Mesenchymal stem cell (in vitro differentiated cells and primary cell): ENCODE data around the gene SCAF11.
A peak's percentile ranks its signal among the peaks of the same experiment; 100 is the strongest.

Source experiments
- DNase-seq: peaks from one replicate; pipeline ENCODE4 v3.0.0-alpha.2; 2013
- H2AFZ ChIP-seq: one replicate; pipeline ENCODE4 v1.6.1; 2013; ENCODE audit warnings: low read depth, mild to moderate bottlenecking, control low read depth, inconsistent platforms, low read length, moderate library complexity
- H2AK5ac ChIP-seq: 2 replicates; pipeline ENCODE4 v1.6.1; 2013; ENCODE audit warnings: low read length, moderate library complexity, mild to moderate bottlenecking, inconsistent platforms; ENCODE audit not compliant: severe bottlenecking
- H2BK120ac ChIP-seq: one replicate; pipeline ENCODE4 v1.6.1; 2013; ENCODE audit warnings: low read depth, mild to moderate bottlenecking, inconsistent platforms, low read length, moderate library complexity
- H2BK12ac ChIP-seq, 2 experiments: one replicate each; pipeline ENCODE4 v1.6.1; 2013; ENCODE audit warnings: inconsistent platforms in 2 of 2, low read length in 2 of 2, mild to moderate bottlenecking in 2 of 2, moderate library complexity in 2 of 2, control low read depth in 1 of 2
- H2BK15ac ChIP-seq: one replicate; pipeline ENCODE4 v1.6.1; 2013; ENCODE audit warnings: mild to moderate bottlenecking, low read depth, inconsistent platforms; ENCODE audit not compliant: poor library complexity, severe bottlenecking
- H2BK5ac ChIP-seq: 2 replicates; pipeline ENCODE4 v1.6.1; 2013; ENCODE audit warnings: low read depth, mild to moderate bottlenecking, low read length, control low read depth, inconsistent platforms; ENCODE audit not compliant: poor library complexity, severe bottlenecking
- H3K14ac ChIP-seq, 2 experiments: one replicate each; pipeline ENCODE4 v1.6.1; 2013; ENCODE audit warnings: inconsistent platforms in 2 of 2, low read length in 2 of 2, control low read depth in 1 of 2, mild to moderate bottlenecking in 1 of 2, moderate library complexity in 1 of 2
- H3K18ac ChIP-seq, 2 experiments: one replicate each; pipeline ENCODE4 v1.6.1; 2013; ENCODE audit warnings: inconsistent platforms in 2 of 2, low read length in 2 of 2, control low read depth in 1 of 2, low read depth in 1 of 2, mild to moderate bottlenecking in 1 of 2
- H3K23ac ChIP-seq, 2 experiments: one replicate each; pipeline ENCODE4 v1.6.1; 2013; ENCODE audit warnings: inconsistent platforms in 2 of 2, low read length in 2 of 2, mild to moderate bottlenecking in 2 of 2, moderate library complexity in 2 of 2, control low read depth in 1 of 2
- H3K27ac ChIP-seq: 2 replicates; pipeline ENCODE4 v1.5.1; 2013; ENCODE audit warnings: mild to moderate bottlenecking, moderate library complexity, low read length, control low read depth, inconsistent platforms; ENCODE audit not compliant: poor library complexity, severe bottlenecking
- H3K27me3 ChIP-seq, 2 experiments: 2 replicates each; pipeline versions ENCODE4 v1.6.1 to v1.7.0; 2013; ENCODE audit warnings: low read length in 2 of 2, mild to moderate bottlenecking in 2 of 2, moderate library complexity in 2 of 2, control low read depth in 1 of 2, inconsistent platforms in 1 of 2; ENCODE audit not compliant: control insufficient read depth in 1 of 2, insufficient read depth in 1 of 2
- H3K36me3 ChIP-seq, 2 experiments: 2 replicates each; pipeline versions ENCODE4 v1.6.1 to v1.7.0; 2013; ENCODE audit warnings: low read length in 2 of 2, control low read depth in 1 of 2, inconsistent platforms in 1 of 2, low read depth in 1 of 2, mild to moderate bottlenecking in 1 of 2; ENCODE audit not compliant: insufficient read depth in 2 of 2, control insufficient read depth in 1 of 2
- H3K4ac ChIP-seq, 2 experiments: one replicate each; pipeline ENCODE4 v1.6.1; 2013; ENCODE audit warnings: inconsistent platforms in 2 of 2, low read length in 2 of 2, mild to moderate bottlenecking in 2 of 2, moderate library complexity in 2 of 2, control low read depth in 1 of 2, low read depth in 1 of 2
- H3K4me1 ChIP-seq: 2 replicates; pipeline ENCODE4 v1.6.1; 2013; ENCODE audit warnings: low read depth, low read length, control low read depth; ENCODE audit not compliant: control insufficient read depth, insufficient read depth
- H3K4me2 ChIP-seq: 2 replicates; pipeline ENCODE4 v1.6.1; 2013; ENCODE audit warnings: low read length, mild to moderate bottlenecking, inconsistent platforms; ENCODE audit not compliant: poor library complexity, severe bottlenecking
- H3K4me3 ChIP-seq, 2 experiments: 2 replicates each; pipeline versions ENCODE4 v1.5.1 to v1.7.0; 2013; ENCODE audit warnings: low read length in 2 of 2, mild to moderate bottlenecking in 2 of 2, control low read depth in 1 of 2, low read depth in 1 of 2; ENCODE audit not compliant: insufficient read depth in 1 of 2
- H3K79me1 ChIP-seq: replicated peaks from 2 replicates; pipeline ENCODE4 v1.6.1; 2013; ENCODE audit warnings: mild to moderate bottlenecking, control low read depth, low read length, inconsistent platforms; ENCODE audit not compliant: poor library complexity, severe bottlenecking
- H3K9ac ChIP-seq: 2 replicates; pipeline ENCODE4 v1.7.0; 2013; ENCODE audit warnings: mild to moderate bottlenecking, low read length, moderate library complexity
- H3K9me3 ChIP-seq: 2 replicates; pipeline ENCODE4 v1.7.0; 2013; ENCODE audit warnings: mild to moderate bottlenecking, low read length; ENCODE audit not compliant: control insufficient read depth
- H4K8ac ChIP-seq: one replicate; pipeline ENCODE4 v1.6.1; 2013; ENCODE audit warnings: inconsistent platforms, mild to moderate bottlenecking, low read length, moderate library complexity
- H4K91ac ChIP-seq: one replicate; pipeline ENCODE4 v1.6.1; 2013; ENCODE audit warnings: mild to moderate bottlenecking, low read length, inconsistent platforms
- WGBS: methylation state at CpG from one replicate; pipeline ENCODE4 v1.1.7; 2013; ENCODE audit warnings: mixed read lengths; 5-methylcytosine and 5-hydroxymethylcytosine counted together

The SCAF11 gene

GRCh38 chr12:45974883-45975282 lies 15.5 kb downstream of the SCAF11 start:
- Histone ChIP-seq H3K79me1 (no peaks in the 10 kb centered on the region), H4K91ac (no peak overlapping the region), H3K36me3 (peaks cover under 1 to 7% of the 10 kb centered on the region in 2 experiments), H2AK5ac (no peak overlapping the region), H2BK5ac (no peak overlapping the region), H3K4ac (no peak overlapping the region), H2AFZ (no peak overlapping the region), H3K4me2 (no peak overlapping the region), H3K4me3 (no peak overlapping the region), H2BK120ac (no peak overlapping the region), H3K23ac (no peak overlapping the region), H4K8ac (no peak overlapping the region), H3K9me3 (no peaks in the 10 kb centered on the region), H3K18ac (no peak overlapping the region), H2BK15ac (no peak overlapping the region), H3K14ac (no peak overlapping the region), H2BK12ac (no peak overlapping the region), H3K9ac (no peak overlapping the region), H3K27ac (peak overlapping the region; percentile 2), H3K27me3 (no peaks in the 10 kb centered on the region), H3K4me1 (peaks cover 3% of the 10 kb centered on the region)
- no peak for DNase-seq
- 92% methylated on average over 4 of the region's 4 CpGs for WGBS

- H3K4me3 ChIP-seq, result no peak overlapping the region
- no peaks in the 10 kb centered on the region for H3K27me3 ChIP-seq
- no peak overlapping the region for H3K4ac ChIP-seq
- DNase-seq, result no peak
- no peak overlapping the region for H3K14ac ChIP-seq
- no peak overlapping the region for H2BK12ac ChIP-seq
- H3K9ac ChIP-seq, result no peak overlapping the region
- no peak overlapping the region for H3K4me2 ChIP-seq
- H2BK15ac ChIP-seq, result no peak overlapping the region
- no peak overlapping the region for H2BK120ac ChIP-seq
- no peak overlapping the region for H3K18ac ChIP-seq
- no peak overlapping the region for H4K91ac ChIP-seq
- peak overlapping the region; percentile 64 for H2AK5ac ChIP-seq
- no peak overlapping the region for H2AFZ ChIP-seq
- no peak overlapping the region for H2BK5ac ChIP-seq
- H3K23ac ChIP-seq, result no peak overlapping the region
- no peaks in the 10 kb centered on the region for H3K79me1 ChIP-seq
- H3K27ac ChIP-seq, result peak overlapping the region; percentile 75
- peaks cover 6% of the 10 kb centered on the region for H3K4me1 ChIP-seq
- no peaks in the 10 kb centered on the region for H3K9me3 ChIP-seq
- peaks cover 4 to 7% of the 10 kb centered on the region in 2 experiments for H3K36me3 ChIP-seq
- no peak overlapping the region for H4K8ac ChIP-seq
These were observed 16.1 kb downstream of the SCAF11 start for GRCh38 chr12:45974171-45974719.

- H2BK12ac ChIP-seq, result no peak overlapping the region
- no peak overlapping the region for H3K4me3 ChIP-seq
- no peak overlapping the region for H3K4ac ChIP-seq
- no peak overlapping the region for H3K4me2 ChIP-seq
- no CpG with 5 or more reads among the region's 2 CpGs for WGBS
- no peak overlapping the region for H3K23ac ChIP-seq
- no peak overlapping the region for H2BK5ac ChIP-seq
- no peak overlapping the region for H2AK5ac ChIP-seq
- no peak overlapping the region for H3K18ac ChIP-seq
- H3K27me3 ChIP-seq, result no peaks in the 10 kb centered on the region
- peak overlapping the region; percentile 91 for H3K27ac ChIP-seq
- H4K91ac ChIP-seq, result no peak overlapping the region
- H3K14ac ChIP-seq, result no peak overlapping the region
- H2AFZ ChIP-seq, result no peak overlapping the region
- no peaks in the 10 kb centered on the region for H3K9me3 ChIP-seq
- no peak overlapping the region for H4K8ac ChIP-seq
- H2BK15ac ChIP-seq, result no peak overlapping the region
- no peak for DNase-seq
- H3K79me1 ChIP-seq, result no peaks in the 10 kb centered on the region
- H3K9ac ChIP-seq, result no peak overlapping the region
- peaks cover 8% of the 10 kb centered on the region for H3K4me1 ChIP-seq
- no peak overlapping the region for H2BK120ac ChIP-seq
- peaks cover 4 to 7% of the 10 kb centered on the region in 2 experiments for H3K36me3 ChIP-seq
These were observed 16.8 kb downstream of the SCAF11 start for GRCh38 chr12:45973526-45973925.

DNA sequence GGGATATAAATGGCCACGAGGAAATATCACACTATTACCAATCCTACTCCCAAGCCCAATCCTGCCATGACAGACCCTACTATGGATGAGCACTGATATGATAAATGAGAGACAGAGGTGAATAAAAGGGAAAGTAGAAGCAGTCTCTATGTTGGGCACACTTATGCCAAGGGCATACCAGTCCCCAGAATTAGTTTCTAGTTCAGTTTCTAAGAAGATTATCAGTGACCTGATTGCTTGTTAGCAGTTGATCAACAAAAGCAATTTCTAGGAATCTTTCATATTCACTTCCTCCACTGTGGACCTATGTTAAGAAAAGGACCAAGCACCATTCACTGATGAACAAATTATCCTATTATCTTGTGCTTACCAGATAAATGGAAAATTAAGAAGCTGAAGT lies 20.0 kb downstream of the SCAF11 start:
- Histone ChIP-seq H4K8ac (no peak overlapping the region), H3K36me3 (peaks cover 4 to 7% of the 10 kb centered on the region in 2 experiments), H3K4ac (no peak overlapping the region), H2BK15ac (no peak overlapping the region), H3K79me1 (no peaks in the 10 kb centered on the region), H2BK120ac (no peak overlapping the region), H3K4me2 (no peak overlapping the region), H3K9ac (no peak overlapping the region), H3K27me3 (no peaks in the 10 kb centered on the region), H2BK5ac (no peak overlapping the region), H3K4me1 (peaks cover 11% of the 10 kb centered on the region), H3K14ac (no peak overlapping the region), H3K9me3 (no peaks in the 10 kb centered on the region), H4K91ac (no peak overlapping the region), H2AFZ (no peak overlapping the region), H3K27ac (no peak overlapping the region), H3K18ac (no peak overlapping the region), H3K23ac (no peak overlapping the region), H3K4me3 (no peak overlapping the region), H2BK12ac (no peak overlapping the region), H2AK5ac (no peak overlapping the region)
- WGBS, result no CpG with 5 or more reads among the region's 1 CpG
- DNase-seq, result no peak
